Left renal pelvis (tissue), 4 donors: ENCODE data around the gene CIP2A. TPM values are rescaled to one million over a fixed set of nuclear protein-coding genes. Genes with fewer than 3 reads are reported as not detected.

Experiments
- DNase-seq, 4 donors: peaks; one replicate each; pipeline ENCODE4 v3.0.0-alpha.2; 2013; ENCODE audit warnings: low read depth in 4 of 4, low spot score in 3 of 4
- polyA plus RNA-seq, 4 donors: library from polyadenylated mRNA; unstranded; fragments of 120-200 nt; gene quantifications; one replicate each; pipeline ENCODE4 v1.2.1, GENCODE V29; 2013; ENCODE audit not compliant: insufficient read length in 4 of 4

CIP2A gene
- polyA plus RNA-seq, 4 donors, result 14.6 to 20.9 (median 18.5) TPM

- no peak for DNase-seq
Measured at GRCh38 chr3:108565506-108565905, 23.7 kb downstream of the CIP2A start.

GRCh38 chr3:108564564-108564963 lies 24.7 kb downstream of the CIP2A start:
- no peak for DNase-seq

- no peak for DNase-seq
Measured at GRCh38 chr3:108562565-108562964, 26.7 kb downstream of the CIP2A start.

- no peak for DNase-seq
Measured at GRCh38 chr3:108555966-108556581, 33.2 kb downstream of the CIP2A start.

- DNase-seq, result no peak
Measured at GRCh38 chr3:108554913-108555571, 34.2 kb downstream of the CIP2A start.

- no peak for DNase-seq
Measured at GRCh38 chr3:108554229-108554628, 35.0 kb downstream of the CIP2A start.

GRCh38 chr3:108552267-108553159 lies 36.7 kb downstream of the CIP2A start:
- peak in 2 of 4 donors; percentile 17 to 20 for DNase-seq

GRCh38 chr3:108548886-108549285 lies 40.4 kb downstream of the CIP2A start:
- DNase-seq, result no peak

GRCh38 chr3:108548304-108548703 lies 40.9 kb downstream of the CIP2A start:
- DNase-seq, result no peak

GRCh38 chr3:108546692-108547091 lies 42.5 kb downstream of the CIP2A start:
- no peak for DNase-seq

- DNase-seq, result no peak
Measured at GRCh38 chr3:108546247-108546646, 43.0 kb downstream of the CIP2A start.

- no peak for DNase-seq
Measured at GRCh38 chr3:108538083-108538482, 51.2 kb downstream of the CIP2A start.

GRCh38 chr3:108528459-108529252 lies 60.6 kb downstream of the CIP2A start:
- DNase-seq, result no peak

- no peak for DNase-seq
Measured at GRCh38 chr3:108527817-108528216, 61.4 kb downstream of the CIP2A start.

- no peak for DNase-seq
Measured at GRCh38 chr3:108527109-108527508, 62.1 kb downstream of the CIP2A start.

GRCh38 chr3:108525971-108526370 lies 63.3 kb downstream of the CIP2A start:
- DNase-seq, result no peak

GRCh38 chr3:108525256-108525655 lies 64.0 kb downstream of the CIP2A start:
- DNase-seq, result no peak

GRCh38 chr3:108524537-108524936 lies 64.7 kb downstream of the CIP2A start:
- no peak for DNase-seq

- DNase-seq, result no peak
Measured at GRCh38 chr3:108518895-108519294, 70.3 kb downstream of the CIP2A start.

- DNase-seq, result no peak
Measured at GRCh38 chr3:108516881-108517280, 72.4 kb downstream of the CIP2A start.

GRCh38 chr3:108513961-108514360 lies 75.3 kb downstream of the CIP2A start:
- DNase-seq, result no peak
